Stomach (tissue), 4 donors: ENCODE results near the gene LFNG.

Source experiments
- CTCF ChIP-seq, 7 experiments: fragments of 450-650 bp in 4 of 7; fragments of 200-600 bp in 3 of 7; sonication (generic) in 3 of 7; IDR thresholded peaks; one replicate each; pipeline ENCODE4 v1.5.1; 2016 to 2019; ENCODE audit warnings: antibody characterized with exemption in 7 of 7, control low read depth in 2 of 7, mild to moderate bottlenecking in 1 of 7
- POLR2A ChIP-seq, 4 donors: fragments of 450-650 bp; IDR thresholded peaks; one replicate each; pipeline ENCODE4 v1.6.1; 2016; ENCODE audit warnings: antibody characterized with exemption in 4 of 4, control low read depth in 2 of 4, mild to moderate bottlenecking in 1 of 4, moderate library complexity in 1 of 4
- POLR2AphosphoS5 ChIP-seq, 3 donors: sonication (generic); formaldehyde crosslinking; IDR thresholded peaks; one replicate each; pipeline ENCODE4 v1.6.1; 2016; ENCODE audit warnings: antibody characterized with exemption in 3 of 3

DNA sequence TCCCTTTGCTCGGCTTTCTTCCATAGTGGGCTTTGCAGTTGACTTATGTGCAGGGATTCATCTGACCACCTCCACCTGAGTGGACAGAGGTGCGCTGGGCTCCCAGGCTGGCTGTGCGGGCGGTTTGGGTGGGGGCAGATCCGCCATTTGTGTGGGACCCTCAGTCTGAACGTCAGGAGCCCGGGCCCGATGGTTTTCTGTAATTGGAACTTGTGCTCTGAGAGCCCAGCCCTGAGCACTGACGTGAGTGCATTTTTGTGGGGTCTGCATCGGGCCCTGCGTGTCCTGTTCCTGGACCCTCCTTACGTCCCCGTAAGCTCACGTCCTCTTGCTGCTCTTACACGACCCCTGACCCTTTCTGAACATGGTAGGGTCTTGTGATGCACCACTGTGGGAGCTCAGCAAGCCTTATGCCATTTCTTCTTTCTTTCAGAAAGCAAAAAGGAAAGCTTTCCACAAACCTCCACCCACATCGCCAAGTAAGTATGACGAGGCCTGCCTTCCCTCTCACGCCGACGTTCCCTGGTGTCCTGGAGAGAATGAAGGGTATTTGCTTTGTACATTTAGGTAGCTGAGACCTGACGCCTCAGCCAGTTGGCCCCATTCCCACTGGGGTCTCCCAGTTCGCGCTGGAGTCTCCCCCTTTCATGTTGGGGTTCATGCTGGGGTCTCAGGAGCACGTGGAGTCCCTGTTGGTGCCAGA lies 49.1 kb downstream of the LFNG start:
- TF ChIP-seq CTCF (IDR thresholded peaks at IDR 0.05), result no peak
- no peak for TF ChIP-seq POLR2A (IDR thresholded peaks at IDR 0.05)
- TF ChIP-seq POLR2AphosphoS5 (IDR thresholded peaks at IDR 0.05), result no peak
